ENCODE results near the gene LRRC9.

DNA sequence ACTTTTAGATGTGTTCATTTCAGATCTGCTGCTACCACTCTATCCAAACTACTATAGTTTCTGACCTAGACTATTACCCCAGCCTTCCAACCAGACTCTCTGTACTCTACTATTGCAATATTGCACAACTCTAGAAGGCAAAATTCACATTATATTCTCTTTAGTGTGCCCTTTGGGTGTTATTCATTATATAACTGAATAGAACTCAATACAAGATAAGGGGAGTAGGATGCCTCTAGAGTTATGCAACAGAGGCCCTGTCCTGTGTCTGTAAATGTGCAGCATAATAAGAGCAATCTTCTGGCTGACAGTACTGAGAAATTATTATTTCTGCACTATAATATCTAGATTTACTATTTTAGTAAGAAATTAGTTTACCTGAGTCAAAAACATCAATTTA lies 63.1 kb downstream of the LRRC9 start:
- TF ChIP-seq CTCF (IDR thresholded peaks at IDR 0.05): no peak
- no peak for TF ChIP-seq ZFX (IDR thresholded peaks at IDR 0.05; ENCODE audit: borderline replicate concordance)

Data from 22Rv1 (cell line).